GM23338 (cell line): ENCODE measurements around the gene SYK.

Experiments
- EZH2 ChIP-seq: fragments of 200-600 bp; sonication (generic); IDR thresholded peaks from one replicate; pipeline ENCODE4 v1.8.0; 2017; ENCODE audit warnings: antibody characterized with exemption, mild to moderate bottlenecking, low read depth; ENCODE audit not compliant: unreplicated experiment
- EZH2phosphoT487 ChIP-seq: fragments of 200-600 bp; sonication (generic); IDR thresholded peaks from one replicate; pipeline ENCODE4 v1.8.1; 2018; ENCODE audit warnings: antibody characterized with exemption; ENCODE audit not compliant: unreplicated experiment
- POLR2AphosphoS5 ChIP-seq: IDR thresholded peaks from 2 replicates; pipeline ENCODE4 v1.6.1; 2016; ENCODE audit warnings: antibody characterized with exemption, low read depth
- TF ChIP-seq, protein P1 (sequence below), 2 experiments: fragments of 200-600 bp in 1 of 2; sonication (generic) in 1 of 2; conservative IDR thresholded peaks; 2 replicates each; pipeline versions ENCODE4 v1.5.1 to v1.6.1; 2016 to 2017; ENCODE audit warnings: antibody characterized with exemption in 2 of 2, low read depth in 2 of 2, mild to moderate bottlenecking in 2 of 2, moderate library complexity in 1 of 2
- TF ChIP-seq, protein P2 (sequence below): IDR thresholded peaks from one replicate; pipeline ENCODE4 v1.6.1; 2018; ENCODE audit warnings: antibody characterized with exemption; ENCODE audit not compliant: unreplicated experiment

DNA sequence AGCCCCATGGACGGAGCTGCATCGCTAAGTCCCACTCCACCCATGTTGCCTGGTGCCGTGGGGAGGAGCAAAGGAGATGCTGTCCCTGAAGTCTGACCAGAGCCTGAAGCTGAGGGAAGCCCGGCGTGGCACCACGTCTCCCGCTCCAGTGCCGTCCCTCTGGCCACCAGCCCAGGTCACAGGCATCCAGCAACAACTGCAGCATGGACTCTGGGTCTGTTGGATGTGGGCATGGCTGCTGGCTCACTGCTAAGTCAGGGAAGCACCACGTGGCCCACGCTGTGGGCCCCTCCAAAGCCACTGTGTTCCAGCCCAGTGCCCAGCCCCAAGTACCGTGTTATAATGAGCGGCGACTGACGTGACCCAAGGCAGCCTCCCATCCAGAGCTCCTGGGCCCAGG is 112.6 kb downstream of the SYK start:
- TF ChIP-seq, protein P1, sequence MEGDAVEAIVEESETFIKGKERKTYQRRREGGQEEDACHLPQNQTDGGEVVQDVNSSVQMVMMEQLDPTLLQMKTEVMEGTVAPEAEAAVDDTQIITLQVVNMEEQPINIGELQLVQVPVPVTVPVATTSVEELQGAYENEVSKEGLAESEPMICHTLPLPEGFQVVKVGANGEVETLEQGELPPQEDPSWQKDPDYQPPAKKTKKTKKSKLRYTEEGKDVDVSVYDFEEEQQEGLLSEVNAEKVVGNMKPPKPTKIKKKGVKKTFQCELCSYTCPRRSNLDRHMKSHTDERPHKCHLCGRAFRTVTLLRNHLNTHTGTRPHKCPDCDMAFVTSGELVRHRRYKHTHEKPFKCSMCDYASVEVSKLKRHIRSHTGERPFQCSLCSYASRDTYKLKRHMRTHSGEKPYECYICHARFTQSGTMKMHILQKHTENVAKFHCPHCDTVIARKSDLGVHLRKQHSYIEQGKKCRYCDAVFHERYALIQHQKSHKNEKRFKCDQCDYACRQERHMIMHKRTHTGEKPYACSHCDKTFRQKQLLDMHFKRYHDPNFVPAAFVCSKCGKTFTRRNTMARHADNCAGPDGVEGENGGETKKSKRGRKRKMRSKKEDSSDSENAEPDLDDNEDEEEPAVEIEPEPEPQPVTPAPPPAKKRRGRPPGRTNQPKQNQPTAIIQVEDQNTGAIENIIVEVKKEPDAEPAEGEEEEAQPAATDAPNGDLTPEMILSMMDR (conservative IDR thresholded peaks at IDR 0.05; ENCODE audit: low read depth in 2 of 2), result no peak
- TF ChIP-seq POLR2AphosphoS5 (no peak), EZH2phosphoT487 (no peak), EZH2 (no peak)
- TF ChIP-seq, protein P2, sequence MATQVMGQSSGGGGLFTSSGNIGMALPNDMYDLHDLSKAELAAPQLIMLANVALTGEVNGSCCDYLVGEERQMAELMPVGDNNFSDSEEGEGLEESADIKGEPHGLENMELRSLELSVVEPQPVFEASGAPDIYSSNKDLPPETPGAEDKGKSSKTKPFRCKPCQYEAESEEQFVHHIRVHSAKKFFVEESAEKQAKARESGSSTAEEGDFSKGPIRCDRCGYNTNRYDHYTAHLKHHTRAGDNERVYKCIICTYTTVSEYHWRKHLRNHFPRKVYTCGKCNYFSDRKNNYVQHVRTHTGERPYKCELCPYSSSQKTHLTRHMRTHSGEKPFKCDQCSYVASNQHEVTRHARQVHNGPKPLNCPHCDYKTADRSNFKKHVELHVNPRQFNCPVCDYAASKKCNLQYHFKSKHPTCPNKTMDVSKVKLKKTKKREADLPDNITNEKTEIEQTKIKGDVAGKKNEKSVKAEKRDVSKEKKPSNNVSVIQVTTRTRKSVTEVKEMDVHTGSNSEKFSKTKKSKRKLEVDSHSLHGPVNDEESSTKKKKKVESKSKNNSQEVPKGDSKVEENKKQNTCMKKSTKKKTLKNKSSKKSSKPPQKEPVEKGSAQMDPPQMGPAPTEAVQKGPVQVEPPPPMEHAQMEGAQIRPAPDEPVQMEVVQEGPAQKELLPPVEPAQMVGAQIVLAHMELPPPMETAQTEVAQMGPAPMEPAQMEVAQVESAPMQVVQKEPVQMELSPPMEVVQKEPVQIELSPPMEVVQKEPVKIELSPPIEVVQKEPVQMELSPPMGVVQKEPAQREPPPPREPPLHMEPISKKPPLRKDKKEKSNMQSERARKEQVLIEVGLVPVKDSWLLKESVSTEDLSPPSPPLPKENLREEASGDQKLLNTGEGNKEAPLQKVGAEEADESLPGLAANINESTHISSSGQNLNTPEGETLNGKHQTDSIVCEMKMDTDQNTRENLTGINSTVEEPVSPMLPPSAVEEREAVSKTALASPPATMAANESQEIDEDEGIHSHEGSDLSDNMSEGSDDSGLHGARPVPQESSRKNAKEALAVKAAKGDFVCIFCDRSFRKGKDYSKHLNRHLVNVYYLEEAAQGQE, result no peak
